ENCODE measurements around the gene LCAT. TPM values are rescaled to one million over a fixed set of nuclear protein-coding genes. Genes with fewer than 3 reads are reported as not detected.
A peak's percentile ranks its signal among the peaks of the same experiment; 100 is the strongest.

LCAT gene
- total RNA-seq, 1 experiment from 2014 or later = 17.8 TPM

- H3K4me2 ChIP-seq (ENCODE audit: insufficient read depth, insufficient read length, low read length) = no peak overlapping the region
- H4K8ac ChIP-seq (replicated peaks; ENCODE audit: insufficient read length, low read depth, low read length) = no peak overlapping the region
- H4K91ac ChIP-seq (ENCODE audit: insufficient read length, low read depth, low read length) = no peak overlapping the region
- Mint-ChIP-seq H3K4me1 (peaks cover 4 to 6% of the 10 kb centered on the region in 2 experiments), H3K36me3 (ENCODE audit: insufficient read depth in 1 of 3, low read depth in 3 of 3) (peaks cover 14 to 73% (median 38%) of the 10 kb centered on the region in 3 experiments), H3K4me3 (no peak overlapping the region), H3K9me3 (no peaks in the 10 kb centered on the region), H3K27ac (peak overlapping the region in 1 of 3 experiments; percentile 21; a peak in 2 of 7 replicates), H3K27me3 (ENCODE audit: low read depth) (no peaks in the 10 kb centered on the region)
- H3K9ac ChIP-seq (ENCODE audit: extremely low read depth, insufficient read length, low read length) = no peak overlapping the region
- H3K9me3 ChIP-seq (ENCODE audit: control insufficient read depth, low read depth, low read length) = no peaks in the 10 kb centered on the region
- TF ChIP-seq CTCF (conservative IDR thresholded peaks at IDR 0.05) = no peak
- H2AK5ac ChIP-seq (ENCODE audit: insufficient read length, low read length) = no peak overlapping the region
- no peak overlapping the region for H3K23ac ChIP-seq (ENCODE audit: insufficient read length, low read depth, low read length)
- H3K79me2 ChIP-seq (ENCODE audit: insufficient read depth, low read length) = no peaks in the 10 kb centered on the region; the same call in 1 of the 2 replicates
- H3K27ac ChIP-seq (ENCODE audit: insufficient read length, low read depth, low read length) = no peak overlapping the region
- H3K18ac ChIP-seq (ENCODE audit: insufficient read length, low read depth, low read length) = no peak overlapping the region
- no peak for DNase-seq
- no peaks in the 10 kb centered on the region for H3K23me2 ChIP-seq (ENCODE audit: insufficient read length, low read depth, low read length, poor library complexity, severe bottlenecking)
- H3T11ph ChIP-seq (ENCODE audit: low read length) = no peak overlapping the region
- H2AFZ ChIP-seq (ENCODE audit: low read length) = no peak overlapping the region
- no peak overlapping the region for H2BK20ac ChIP-seq (ENCODE audit: low read depth, low read length, poor library complexity, severe bottlenecking)
- peaks cover 3% of the 10 kb centered on the region for H4K20me1 ChIP-seq (ENCODE audit: control insufficient read depth, insufficient read depth, insufficient read length)
- no peak overlapping the region for H2BK15ac ChIP-seq (ENCODE audit: low read depth, low read length)
- H4K5ac ChIP-seq (ENCODE audit: insufficient read length, low read depth, low read length) = no peak overlapping the region
- no peak overlapping the region for H3K14ac ChIP-seq (ENCODE audit: insufficient read depth, low read length)
- peaks cover 4% of the 10 kb centered on the region for H3K79me1 ChIP-seq (ENCODE audit: insufficient read depth, low read depth, low read length, poor library complexity, severe bottlenecking)
- no peak overlapping the region for H2BK5ac ChIP-seq (ENCODE audit: insufficient read length, low read length)
- no peaks in the 10 kb centered on the region for H3K4me1 ChIP-seq (ENCODE audit: insufficient read depth, low read length)
- no peaks in the 10 kb centered on the region for H3K27me3 ChIP-seq (ENCODE audit: insufficient read depth, low read length)
- no peak overlapping the region for H3K56ac ChIP-seq (ENCODE audit: insufficient read length, low read depth, low read length)
- no peak overlapping the region for H3K4ac ChIP-seq (ENCODE audit: low read depth, low read length)
- no CpG with 5 or more reads among the region's 11 CpGs for WGBS (ENCODE audit: extremely low coverage, insufficient read length, low lambda C conversion rate)
- no peak overlapping the region for H2BK120ac ChIP-seq (ENCODE audit: low read depth, low read length, poor library complexity, severe bottlenecking)
- H2BK12ac ChIP-seq (ENCODE audit: insufficient read length, low read depth, low read length) = no peak overlapping the region
These were observed 15.8 kb upstream of the LCAT start for GRCh38 chr16:67959536-67960329.

Measured in H9 (cell line).